Neural cell (in vitro differentiated cells): ENCODE results near the gene ID4.

Experiments used
- CTCF ChIP-seq: fragments of 450-650 bp; IDR thresholded peaks from 2 replicates; pipeline ENCODE4 v1.5.1; 2014; ENCODE audit warnings: antibody characterized with exemption, mild to moderate bottlenecking, moderate library complexity; ENCODE audit not compliant: poor library complexity, severe bottlenecking
- EZH2 ChIP-seq: fragments of 200-600, 300-800 bp; shearing (Covaris generic), sonication (generic); IDR thresholded peaks from 2 replicates; pipeline ENCODE4 v1.6.1; 2014; ENCODE audit warnings: antibody characterized with exemption, low read length, borderline replicate concordance, mild to moderate bottlenecking; ENCODE audit not compliant: insufficient read depth, poor library complexity, severe bottlenecking
- POLR2AphosphoS5 ChIP-seq: IDR thresholded peaks from 2 replicates; pipeline ENCODE4 v1.6.1; 2012
- REST ChIP-seq: IDR thresholded peaks from 2 replicates; pipeline ENCODE4 v1.6.1; 2012; ENCODE audit warnings: borderline replicate concordance

GRCh38 chr6:19865178-19865577 is 28.0 kb downstream of the ID4 start:
- TF ChIP-seq POLR2AphosphoS5 (no peak), EZH2 (no peak), REST (no peak), CTCF (no peak)
